IMR-90 (cell line): ENCODE measurements around the gene RING1. TPM values are rescaled to one million over a fixed set of nuclear protein-coding genes. Genes with fewer than 3 reads are reported as not detected.

Source experiments
- ATAC-seq: fragments of 200-7000 bp; cut with Tn5 transposase; 2 replicates; pipeline ENCODE4 v1.9.1; 2020; ENCODE audit warnings: low read depth, mild to moderate bottlenecking, moderate library complexity
- BruUV-seq: library from RNA; stranded (reverse); fragments of 400-500 nt; replicated peaks from 2 replicates; lab custom pipeline; 2021; lab: Mats Ljungman, UMichigan
- CTCF ChIA-PET: fragments of 300-600 bp; formaldehyde crosslinking; extraction: SDS; loops from one replicate; lab custom pipeline; 2021; ENCODE audit warnings: antibody characterized with exemption; lab: Yijun Ruan, JAX
- POLR2A ChIA-PET: fragments of 300-600 bp; sonication (Branson Sonifier 250); formaldehyde crosslinking; loops from one replicate; lab custom pipeline; 2022; ENCODE audit warnings: antibody characterized with exemption; ENCODE audit not compliant: unreplicated experiment; lab: Charles Lee
- DNase-seq: peaks from one replicate; pipeline ENCODE4 v3.0.0; 2013
- H2AFZ ChIP-seq: replicated peaks from 2 replicates; pipeline ENCODE3; 2013; ENCODE audit warnings: low read length, mild to moderate bottlenecking; ENCODE audit not compliant: poor library complexity
- H2AK5ac ChIP-seq: 2 replicates; pipeline ENCODE4 v1.6.1; 2013; ENCODE audit warnings: low read depth, low read length, inconsistent platforms
- H2AK9ac ChIP-seq: replicated peaks from 2 replicates; pipeline ENCODE3; 2013; ENCODE audit warnings: mild to moderate bottlenecking, low read depth, low read length, moderate library complexity; ENCODE audit not compliant: poor library complexity
- H2BK120ac ChIP-seq: 2 replicates; pipeline ENCODE4 v1.6.1; 2013; ENCODE audit warnings: low read depth, low read length, inconsistent platforms
- H2BK15ac ChIP-seq: 3 replicates; pipeline ENCODE4 v1.6.1; 2013; ENCODE audit warnings: low read depth, low read length, inconsistent platforms
- H2BK20ac ChIP-seq: 2 replicates; pipeline ENCODE4 v1.6.1; 2013; ENCODE audit warnings: low read depth, mild to moderate bottlenecking, inconsistent platforms, low read length, moderate library complexity
- H2BK5ac ChIP-seq: 2 replicates; pipeline ENCODE4 v1.6.1; 2013; ENCODE audit warnings: mild to moderate bottlenecking, low read depth, low read length, inconsistent platforms; ENCODE audit not compliant: poor library complexity, severe bottlenecking
- H3K14ac ChIP-seq: replicated peaks from 2 replicates; pipeline ENCODE4 v1.6.1; 2013; ENCODE audit warnings: low read depth, low read length, inconsistent platforms
- H3K18ac ChIP-seq: 2 replicates; pipeline ENCODE4 v1.6.1; 2013; ENCODE audit warnings: low read depth, low read length, control low read depth
- H3K23ac ChIP-seq: 2 replicates; pipeline ENCODE4 v1.6.1; 2013; ENCODE audit warnings: low read depth, low read length, inconsistent platforms
- H3K27ac ChIP-seq: 2 replicates; pipeline ENCODE4 v1.5.1; 2013; ENCODE audit warnings: mild to moderate bottlenecking, control low read depth, low read length; ENCODE audit not compliant: insufficient read depth
- H3K27me3 ChIP-seq: 2 replicates; pipeline ENCODE4 v1.6.1; 2013; ENCODE audit warnings: low read length; ENCODE audit not compliant: control insufficient read depth, insufficient read depth
- H3K36me3 ChIP-seq: 2 replicates; pipeline ENCODE4 v1.6.1; 2013; ENCODE audit warnings: low read length, mixed read lengths; ENCODE audit not compliant: control insufficient read depth, insufficient read depth
- H3K4ac ChIP-seq: 2 replicates; pipeline ENCODE4 v1.6.1; 2013; ENCODE audit warnings: low read depth, low read length, inconsistent platforms
- H3K4me1 ChIP-seq: 2 replicates; pipeline ENCODE4 v1.6.1; 2013; ENCODE audit warnings: low read length, mixed read lengths; ENCODE audit not compliant: control insufficient read depth, insufficient read depth
- H3K4me2 ChIP-seq: 2 replicates; pipeline ENCODE4 v1.6.1; 2013; ENCODE audit warnings: low read depth, mild to moderate bottlenecking, control low read depth, low read length, moderate library complexity
- H3K4me3 ChIP-seq: 2 replicates; pipeline ENCODE4 v1.5.1; 2013; ENCODE audit warnings: low read depth, mild to moderate bottlenecking, control low read depth, low read length, moderate library complexity; ENCODE audit not compliant: insufficient read depth
- H3K56ac ChIP-seq: 2 replicates; pipeline ENCODE4 v1.6.1; 2013; ENCODE audit warnings: low read length, inconsistent platforms; ENCODE audit not compliant: insufficient read depth; ENCODE audit errors: extremely low read depth
- H3K79me1 ChIP-seq, 2 experiments: 2 replicates each; pipeline ENCODE4 v1.6.1; 2013; ENCODE audit warnings: low read length in 2 of 2, inconsistent platforms in 1 of 2, low read depth in 1 of 2
- H3K9ac ChIP-seq: 2 replicates; pipeline ENCODE4 v1.6.1; 2013; ENCODE audit warnings: low read depth, low read length, control low read depth
- H3K9me1 ChIP-seq: 2 replicates; pipeline ENCODE4 v1.6.1; 2013; ENCODE audit warnings: low read length, inconsistent platforms; ENCODE audit not compliant: insufficient read depth
- H3K9me3 ChIP-seq: 2 replicates; pipeline ENCODE4 v1.6.1; 2013; ENCODE audit warnings: low read length; ENCODE audit not compliant: control insufficient read depth, insufficient read depth
- H4K20me1 ChIP-seq: 2 replicates; pipeline ENCODE4 v1.6.1; 2013; ENCODE audit warnings: low read length, inconsistent platforms; ENCODE audit not compliant: insufficient read depth
- H4K5ac ChIP-seq: 2 replicates; pipeline ENCODE4 v1.6.1; 2013; ENCODE audit warnings: mild to moderate bottlenecking, low read depth, low read length, control low read depth
- H4K8ac ChIP-seq, 2 experiments: 2 replicates each; pipeline ENCODE4 v1.6.1; 2013; ENCODE audit warnings: low read depth in 2 of 2, low read length in 2 of 2, control low read depth in 1 of 2, inconsistent platforms in 1 of 2
- H4K91ac ChIP-seq: 2 replicates; pipeline ENCODE4 v1.6.1; 2013; ENCODE audit warnings: low read depth, low read length, inconsistent platforms; ENCODE audit not compliant: insufficient read depth
- CEBPB ChIP-seq: IDR thresholded peaks from 2 replicates; pipeline ENCODE4 v1.6.1; 2012; ENCODE audit warnings: low read depth, low read length, improper control_type of control experiment
- FOS ChIP-seq: fragments of 150-350 bp; IDR thresholded peaks from 2 replicates; pipeline ENCODE4 v1.6.1; 2016; ENCODE audit warnings: low read depth, low read length
- MAFK ChIP-seq: IDR thresholded peaks from 2 replicates; pipeline ENCODE4 v1.6.1; 2012; ENCODE audit warnings: low read depth, low read length, improper control_type of control experiment
- MAZ ChIP-seq: IDR thresholded peaks from 2 replicates; pipeline ENCODE4 v1.6.1; 2012; ENCODE audit warnings: low read depth, mild to moderate bottlenecking, low read length, improper control_type of control experiment, moderate library complexity, borderline replicate concordance
- NFE2L2 ChIP-seq: fragments of 150-350 bp; IDR thresholded peaks from 2 replicates; pipeline ENCODE4 v1.6.1; 2016; ENCODE audit warnings: low read depth, mild to moderate bottlenecking, low read length
- POLR2A ChIP-seq: IDR thresholded peaks from 2 replicates; pipeline ENCODE4 v1.6.1; 2012; ENCODE audit warnings: mild to moderate bottlenecking, low read depth, low read length
- RAD21 ChIP-seq: IDR thresholded peaks from 2 replicates; pipeline ENCODE4 v1.6.1; 2012; ENCODE audit warnings: low read length, improper control_type of control experiment
- RCOR1 ChIP-seq: IDR thresholded peaks from 2 replicates; pipeline ENCODE4 v1.6.1; 2012; ENCODE audit warnings: mild to moderate bottlenecking, low read length, improper control_type of control experiment; ENCODE audit not compliant: insufficient replicate concordance
- RFX5 ChIP-seq: IDR thresholded peaks from 2 replicates; pipeline ENCODE4 v1.8.0; 2012; ENCODE audit warnings: low read depth, mild to moderate bottlenecking, low read length, moderate library complexity
- SMC3 ChIP-seq: fragments of 150-350 bp; IDR thresholded peaks from 2 replicates; pipeline ENCODE4 v1.6.1; 2016; ENCODE audit warnings: low read depth, mild to moderate bottlenecking, antibody characterized with exemption, low read length, moderate library complexity
- WGBS, 2 experiments: methylation state at CpG; one replicate each; pipeline versions ENCODE4 v1.1.5 to v1.1.7; 2013; ENCODE audit warnings: missing lambda C conversion rate in 2 of 2; ENCODE audit not compliant: insufficient read length in 1 of 2; ENCODE audit errors: extremely low coverage in 2 of 2; 5-methylcytosine and 5-hydroxymethylcytosine counted together
- dilution Hi-C: fragments of 300-500 bp; cut with HindIII; formaldehyde crosslinking; loops from one replicate; pipeline ENCODE4 v1.14.3; 2018; ENCODE audit warnings: low sequenced_read_pairs; ENCODE audit not compliant: unreplicated experiment
- in situ Hi-C: fragments of 300-500 bp; cut with MboI; formaldehyde crosslinking; loops from 3 replicates; pipeline ENCODE4 v1.14.3; 2019; ENCODE audit warnings: low sequenced_read_pairs, inconsistent platforms, mixed read lengths
- intact Hi-C: fragments of 100-400 bp; cut with micrococcal nuclease; formaldehyde crosslinking; loops from 2 replicates; pipeline ENCODE4 v1.10.0; 2022
- polyA plus RNA-seq, 3 experiments: library from polyadenylated mRNA; depleted of rRNA; stranded (reverse); fragments of >200 nt; gene quantifications; 2 replicates each; pipeline ENCODE4 v1.2.3, GENCODE V29; 2012; ENCODE audit warnings: low replicate concordance in 1 of 3
- total RNA-seq: library from RNA; depleted of rRNA; stranded (reverse); fragments of >200 nt; gene quantifications from 2 replicates; pipeline ENCODE4 v1.2.3, GENCODE V29; 2012
- TF ChIP-seq, protein P1 (sequence below): conservative IDR thresholded peaks from 2 replicates; pipeline ENCODE4 v1.5.1; 2012; ENCODE audit warnings: mild to moderate bottlenecking, low read depth, low read length, improper control_type of control experiment
- TF ChIP-seq, protein P2 (sequence below): fragments of 150-350 bp; IDR thresholded peaks from 2 replicates; pipeline ENCODE4 v1.6.1; 2016; ENCODE audit warnings: low read depth, mild to moderate bottlenecking, low read length, moderate library complexity, borderline replicate concordance

The RING1 gene
- total and polyA plus RNA-seq, 2 of the 4 experiments (the other 2 are of a cell fraction): 14.9 to 40.8 TPM

DNA sequence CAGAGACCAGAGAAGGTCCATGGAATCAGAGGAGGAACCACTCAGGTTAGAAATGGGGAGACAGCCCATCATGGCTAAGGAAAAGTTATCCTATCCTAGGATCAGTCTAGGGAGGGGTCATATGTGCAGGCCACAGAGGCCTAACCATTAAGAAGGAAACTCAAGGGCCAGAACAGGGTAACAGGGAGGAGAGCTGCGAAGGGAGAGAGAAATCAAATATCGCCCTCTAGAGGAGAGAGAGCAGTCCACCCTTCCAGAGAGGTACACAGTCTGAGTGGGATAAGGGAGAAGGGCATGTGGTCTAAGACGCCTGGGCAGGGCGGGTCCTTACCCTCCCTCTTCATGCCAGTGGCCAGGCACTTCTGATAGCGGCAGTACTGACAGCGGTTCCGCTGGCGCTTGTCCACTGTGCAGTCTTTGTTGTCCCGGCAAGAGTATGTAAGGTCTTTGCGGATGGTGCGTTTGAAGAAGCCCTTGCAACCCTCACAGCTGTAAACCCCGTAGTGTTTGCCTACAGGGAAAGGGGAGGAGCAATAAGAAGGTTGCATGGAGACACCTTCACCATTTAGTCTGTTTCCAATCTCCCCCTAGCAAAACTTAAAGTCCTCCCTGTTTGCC is 10.8 kb upstream of the RING1 start:
- ChIA-PET CTCF (no interaction called here), POLR2A (no interaction called here)
- no peak overlapping the region for H3K18ac ChIP-seq
- ATAC-seq (peak; percentile 24), DNase-seq (peak; percentile 56)
- H3K9ac ChIP-seq: no peak overlapping the region
- peaks cover 47% of the 10 kb centered on the region; the same call in 1 of the 2 replicates for H4K20me1 ChIP-seq
- H2AFZ ChIP-seq: no peak overlapping the region
- no CpG with 5 or more reads among the region's 12 CpGs for WGBS, 2 experiments
- no peak overlapping the region for H3K4me3 ChIP-seq
- H3K79me1 ChIP-seq: peaks cover 17 to 70% of the 10 kb centered on the region in 2 experiments; a peak in 3 of 4 replicates
- H2BK20ac ChIP-seq: no peak overlapping the region
- H4K8ac ChIP-seq: no peak overlapping the region
- H3K56ac ChIP-seq: no peak overlapping the region
- no peak overlapping the region for H3K4me2 ChIP-seq
- H3K27me3 ChIP-seq: peaks cover 4% of the 10 kb centered on the region
- H3K9me1 ChIP-seq: peaks cover 18% of the 10 kb centered on the region
- TF ChIP-seq, protein P1, sequence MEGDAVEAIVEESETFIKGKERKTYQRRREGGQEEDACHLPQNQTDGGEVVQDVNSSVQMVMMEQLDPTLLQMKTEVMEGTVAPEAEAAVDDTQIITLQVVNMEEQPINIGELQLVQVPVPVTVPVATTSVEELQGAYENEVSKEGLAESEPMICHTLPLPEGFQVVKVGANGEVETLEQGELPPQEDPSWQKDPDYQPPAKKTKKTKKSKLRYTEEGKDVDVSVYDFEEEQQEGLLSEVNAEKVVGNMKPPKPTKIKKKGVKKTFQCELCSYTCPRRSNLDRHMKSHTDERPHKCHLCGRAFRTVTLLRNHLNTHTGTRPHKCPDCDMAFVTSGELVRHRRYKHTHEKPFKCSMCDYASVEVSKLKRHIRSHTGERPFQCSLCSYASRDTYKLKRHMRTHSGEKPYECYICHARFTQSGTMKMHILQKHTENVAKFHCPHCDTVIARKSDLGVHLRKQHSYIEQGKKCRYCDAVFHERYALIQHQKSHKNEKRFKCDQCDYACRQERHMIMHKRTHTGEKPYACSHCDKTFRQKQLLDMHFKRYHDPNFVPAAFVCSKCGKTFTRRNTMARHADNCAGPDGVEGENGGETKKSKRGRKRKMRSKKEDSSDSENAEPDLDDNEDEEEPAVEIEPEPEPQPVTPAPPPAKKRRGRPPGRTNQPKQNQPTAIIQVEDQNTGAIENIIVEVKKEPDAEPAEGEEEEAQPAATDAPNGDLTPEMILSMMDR: peak; percentile 68
- TF ChIP-seq, protein P2, sequence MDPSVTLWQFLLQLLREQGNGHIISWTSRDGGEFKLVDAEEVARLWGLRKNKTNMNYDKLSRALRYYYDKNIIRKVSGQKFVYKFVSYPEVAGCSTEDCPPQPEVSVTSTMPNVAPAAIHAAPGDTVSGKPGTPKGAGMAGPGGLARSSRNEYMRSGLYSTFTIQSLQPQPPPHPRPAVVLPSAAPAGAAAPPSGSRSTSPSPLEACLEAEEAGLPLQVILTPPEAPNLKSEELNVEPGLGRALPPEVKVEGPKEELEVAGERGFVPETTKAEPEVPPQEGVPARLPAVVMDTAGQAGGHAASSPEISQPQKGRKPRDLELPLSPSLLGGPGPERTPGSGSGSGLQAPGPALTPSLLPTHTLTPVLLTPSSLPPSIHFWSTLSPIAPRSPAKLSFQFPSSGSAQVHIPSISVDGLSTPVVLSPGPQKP: no peak
- TF ChIP-seq NFE2L2 (no peak), CEBPB (no peak), RCOR1 (no peak), SMC3 (peak; percentile 39), RFX5 (no peak), MAZ (no peak), FOS (no peak), POLR2A (no peak), MAFK (no peak), RAD21 (peak; percentile 57)
- intact Hi-C loops (no loop called here), dilution Hi-C loops (no loop called here), in situ Hi-C loops (no loop called here)
- H3K4ac ChIP-seq: no peak overlapping the region
- no peak overlapping the region for H4K91ac ChIP-seq
- no peak overlapping the region for H3K14ac ChIP-seq
- H3K4me1 ChIP-seq: peaks cover 12% of the 10 kb centered on the region
- no peak overlapping the region for H3K27ac ChIP-seq
- H2AK9ac ChIP-seq: peak overlapping the region; percentile 7
- H2BK5ac ChIP-seq: no peak overlapping the region
- no peak overlapping the region for H2BK120ac ChIP-seq
- H3K23ac ChIP-seq: no peak overlapping the region
- peaks cover 43% of the 10 kb centered on the region for H3K36me3 ChIP-seq
- no peak overlapping the region for H2BK15ac ChIP-seq
- no peak overlapping the region for H2AK5ac ChIP-seq
- no TSS peak for BruUV-seq
- H4K5ac ChIP-seq: no peak overlapping the region
- no peaks in the 10 kb centered on the region for H3K9me3 ChIP-seq
